Uterus (tissue), 4 donors: ENCODE measurements around the gene BMAL2. TPM values are rescaled to one million over a fixed set of nuclear protein-coding genes. Genes with fewer than 3 reads are reported as not detected.

ENCODE experiments used
- DNase-seq, 2 donors: peaks; one replicate each; pipeline ENCODE4 v3.0.0-alpha.2; 2019 to 2020
- H3K27ac ChIP-seq, 2 donors: fragments of 200-600 bp; sonication (generic); 1 replicate in 1 of 2; 2 replicates in 1 of 2; pipeline ENCODE4 v1.5.1; 2016 to 2018
- H3K27me3 ChIP-seq, 2 donors: fragments of 200-600 bp; sonication (generic); one replicate each; pipeline ENCODE4 v1.5.1; 2018 to 2019; ENCODE audit warnings: control low read depth in 1 of 2
- H3K36me3 ChIP-seq, 2 donors: fragments of 200-600 bp; sonication (generic); one replicate each; pipeline ENCODE4 v1.5.1; 2019; ENCODE audit warnings: control low read depth in 1 of 2
- H3K4me1 ChIP-seq, 2 donors: fragments of 200-600 bp; sonication (generic); one replicate each; pipeline ENCODE4 v1.5.1; 2018 to 2019; ENCODE audit warnings: control low read depth in 1 of 2
- H3K4me3 ChIP-seq, 2 donors: fragments of 200-600 bp; sonication (generic); 1 replicate in 1 of 2; 2 replicates in 1 of 2; pipeline ENCODE4 v1.5.1; 2018 to 2019; ENCODE audit warnings: mild to moderate bottlenecking in 1 of 2
- H3K9me3 ChIP-seq, 2 donors: fragments of 200-600 bp; sonication (generic); one replicate each; pipeline ENCODE4 v1.5.1; 2019; ENCODE audit warnings: control low read depth in 1 of 2
- CTCF ChIP-seq, 4 experiments: fragments of 200-600 bp in 2 of 4; fragments of 450-650 bp in 2 of 4; sonication (generic) in 2 of 4; IDR thresholded peaks; one replicate each; pipeline ENCODE4 v1.5.1; 2016 to 2019; ENCODE audit warnings: antibody characterized with exemption in 4 of 4, mild to moderate bottlenecking in 2 of 4, moderate library complexity in 1 of 4
- POLR2A ChIP-seq, 2 donors: fragments of 450-650 bp; IDR thresholded peaks; one replicate each; pipeline ENCODE4 v1.6.1; 2016; ENCODE audit warnings: antibody characterized with exemption in 2 of 2, mild to moderate bottlenecking in 1 of 2, moderate library complexity in 1 of 2
- intact Hi-C: fragments of 100-400 bp; cut with DNase I; formaldehyde crosslinking; loops from one replicate; pipeline ENCODE4 v1.15.1; 2023; ENCODE audit warnings: low total_unique reads
- total RNA-seq, 4 donors: library from RNA; depleted of rRNA in 3 of 4; stranded (reverse); fragments of >200 nt in 3 of 4; gene quantifications; one replicate each; pipeline versions ENCODE4 v1.1.0 to v1.2.4, GENCODE V29; 2014 to 2023
- donor health status: DM: yes; HTN: yes; CAD: no.

The BMAL2 gene
- total RNA-seq, 4 donors from 2014 or later: under 0.01 to 6.3 (median 1.5) TPM

GRCh38 chr12:27319409-27319808 lies 13.2 kb upstream of the BMAL2 start:
- H3K4me1 ChIP-seq: no peaks in the 10 kb centered on the region
- DNase-seq: no peak
- intact Hi-C loops: no loop called here
- no peak overlapping the region for H3K4me3 ChIP-seq
- H3K27ac ChIP-seq: no peak overlapping the region
- no peaks in the 10 kb centered on the region for H3K9me3 ChIP-seq
- H3K36me3 ChIP-seq: no peaks in the 10 kb centered on the region
- no peaks in the 10 kb centered on the region for H3K27me3 ChIP-seq
- TF ChIP-seq CTCF (IDR thresholded peaks at IDR 0.05): no peak
- no peak for TF ChIP-seq POLR2A (IDR thresholded peaks at IDR 0.05)

GRCh38 chr12:27319848-27320247 lies 12.8 kb upstream of the BMAL2 start:
- intact Hi-C loops: no loop called here
- Histone ChIP-seq H3K27ac (no peak overlapping the region), H3K36me3 (no peaks in the 10 kb centered on the region), H3K4me1 (no peaks in the 10 kb centered on the region), H3K4me3 (no peak overlapping the region), H3K9me3 (no peaks in the 10 kb centered on the region), H3K27me3 (no peaks in the 10 kb centered on the region)
- TF ChIP-seq CTCF (IDR thresholded peaks at IDR 0.05): no peak
- TF ChIP-seq POLR2A (IDR thresholded peaks at IDR 0.05): no peak
- DNase-seq: no peak

- no peak for DNase-seq
- Histone ChIP-seq H3K36me3 (no peaks in the 10 kb centered on the region), H3K4me3 (no peak overlapping the region), H3K9me3 (no peaks in the 10 kb centered on the region), H3K27me3 (no peaks in the 10 kb centered on the region), H3K27ac (no peak overlapping the region), H3K4me1 (no peaks in the 10 kb centered on the region)
- intact Hi-C loops: no loop called here
- no peak for TF ChIP-seq POLR2A (IDR thresholded peaks at IDR 0.05)
- no peak for TF ChIP-seq CTCF (IDR thresholded peaks at IDR 0.05)
Observed at GRCh38 chr12:27324530-27324929, 8.1 kb upstream of the BMAL2 start.

- H3K27ac ChIP-seq: peak overlapping the region; percentile 40 to 56
- no peaks in the 10 kb centered on the region for H3K36me3 ChIP-seq
- H3K4me1 ChIP-seq: peaks cover 0 to 5% of the 10 kb centered on the region in 2 donors
- no peaks in the 10 kb centered on the region for H3K9me3 ChIP-seq
- intact Hi-C loops: no loop called here
- no peak for DNase-seq
- no peaks in the 10 kb centered on the region for H3K27me3 ChIP-seq
- TF ChIP-seq POLR2A (IDR thresholded peaks at IDR 0.05) (no peak), CTCF (IDR thresholded peaks at IDR 0.05) (no peak)
- no peak overlapping the region for H3K4me3 ChIP-seq
Observed at GRCh38 chr12:27330846-27331245, 1.8 kb upstream of the BMAL2 start.

- DNase-seq: peak in 1 of 2 donors; percentile 18
- Histone ChIP-seq H3K27me3 (no peaks in the 10 kb centered on the region), H3K4me3 (no peak overlapping the region), H3K36me3 (no peaks in the 10 kb centered on the region), H3K9me3 (no peaks in the 10 kb centered on the region), H3K4me1 (peaks cover 0 to 5% of the 10 kb centered on the region in 2 donors), H3K27ac (peak overlapping the region; percentile 40 to 56)
- TF ChIP-seq POLR2A (IDR thresholded peaks at IDR 0.05) (no peak), CTCF (IDR thresholded peaks at IDR 0.05) (no peak)
- intact Hi-C loops: no loop called here
Observed at GRCh38 chr12:27331291-27331926, 1.2 kb upstream of the BMAL2 start.
